Pancreas (tissue), 10 donors: ENCODE data around the gene UBL5. TPM values are rescaled to one million over a fixed set of nuclear protein-coding genes. Genes with fewer than 3 reads are reported as not detected.

Source experiments
- ATAC-seq, 4 donors: fragments of 200-7000 bp; cut with Tn5 transposase; one replicate each; pipeline versions ENCODE4 v1.8.0 to v1.9.1; 2020; ENCODE audit warnings: mild to moderate bottlenecking in 4 of 4, moderate library complexity in 4 of 4
- DNase-seq, 6 donors: peaks; one replicate each; pipeline ENCODE4 v3.0.0-alpha.2; 2020
- FAIRE-seq: peaks from 2 replicates; lab custom pipeline; 2012; peaks lifted over from hg19 to GRCh38; lab: Jason Lieb, UNC
- H3K27ac ChIP-seq, 4 donors: fragments of 200-600 bp; sonication (generic); 1 replicate in 3 of 4; 2 replicates in 1 of 4; pipeline versions ENCODE4 v1.5.0 to v1.8.0; 2020
- H3K27me3 ChIP-seq, 4 donors: fragments of 200-600 bp; one replicate each; pipeline ENCODE4 v1.8.0; 2021
- H3K36me3 ChIP-seq, 3 donors: fragments of 200-600 bp; sonication (generic) in 1 of 3; one replicate each; pipeline versions ENCODE4 v1.5.0 to v1.8.0; 2020 to 2021
- H3K4me1 ChIP-seq, 3 donors: fragments of 200-600 bp; one replicate each; pipeline ENCODE4 v1.8.0; 2021
- H3K4me3 ChIP-seq, 4 donors: fragments of 200-600 bp; sonication (generic) in 2 of 4; one replicate each; pipeline versions ENCODE4 v1.5.0 to v1.8.0; 2020 to 2021
- H3K9me3 ChIP-seq, 4 donors: fragments of 200-600 bp; one replicate each; pipeline ENCODE4 v1.8.0; 2021
- CTCF ChIP-seq, 4 donors: fragments of 200-600 bp; sonication (generic) in 3 of 4; IDR thresholded peaks; one replicate each; pipeline versions ENCODE4 v1.5.0 to v1.8.0; 2021; ENCODE audit warnings: antibody characterized with exemption in 4 of 4
- WGBS, 2 donors: extraction: QIAGEN DNeasy Blood & Tissue Kit; methylation state at CpG; one replicate each; pipeline ENCODE4 v1.1.7; 2013; 5-methylcytosine and 5-hydroxymethylcytosine counted together
- intact Hi-C, 3 donors: fragments of 100-400 bp; cut with DNase I; formaldehyde crosslinking; loops; one replicate each; pipeline versions ENCODE4 v1.11.1 to v1.14.2; 2022
- polyA plus RNA-seq, 2 donors: library from polyadenylated mRNA; stranded (reverse); fragments of 200-250 nt; gene quantifications; one replicate each; pipeline ENCODE4 v1.2.3, GENCODE V29; 2013
- total RNA-seq, 6 donors: library from RNA; stranded (reverse); fragmentation: NEBNext Ultra II Directional in 4 of 6; extraction: Animal tissue kit (Norgen Biotek cat#: 25700) in 4 of 6; gene quantifications; one replicate each; pipeline versions ENCODE4 v1.2.1 to v1.2.4, GENCODE V29; 2021 to 2023
- donor health status: healthy with polysubstance abuse.
- donor health status: DM: no; HTN: no; CAD: no; lungs with moderate emphysema.
- donor health status: DM: no; HTN: no; CAD: no.
- donor health status: control.
- donor health status: control.
- donor health status: Bipolar disorder and iron deficiency.
- donor health status: DM: yes; HTN: yes; CAD: no.
- donor health status: DM: no; HTN: no; CAD: no.
- donor health status: DM: no; HTN: no; CAD: no.
- donor health status: DM: yes; HTN: yes; CAD: no.

UBL5 gene
- total and polyA plus RNA-seq, 8 donors = 57.5 to 440 (median 102) TPM

DNA sequence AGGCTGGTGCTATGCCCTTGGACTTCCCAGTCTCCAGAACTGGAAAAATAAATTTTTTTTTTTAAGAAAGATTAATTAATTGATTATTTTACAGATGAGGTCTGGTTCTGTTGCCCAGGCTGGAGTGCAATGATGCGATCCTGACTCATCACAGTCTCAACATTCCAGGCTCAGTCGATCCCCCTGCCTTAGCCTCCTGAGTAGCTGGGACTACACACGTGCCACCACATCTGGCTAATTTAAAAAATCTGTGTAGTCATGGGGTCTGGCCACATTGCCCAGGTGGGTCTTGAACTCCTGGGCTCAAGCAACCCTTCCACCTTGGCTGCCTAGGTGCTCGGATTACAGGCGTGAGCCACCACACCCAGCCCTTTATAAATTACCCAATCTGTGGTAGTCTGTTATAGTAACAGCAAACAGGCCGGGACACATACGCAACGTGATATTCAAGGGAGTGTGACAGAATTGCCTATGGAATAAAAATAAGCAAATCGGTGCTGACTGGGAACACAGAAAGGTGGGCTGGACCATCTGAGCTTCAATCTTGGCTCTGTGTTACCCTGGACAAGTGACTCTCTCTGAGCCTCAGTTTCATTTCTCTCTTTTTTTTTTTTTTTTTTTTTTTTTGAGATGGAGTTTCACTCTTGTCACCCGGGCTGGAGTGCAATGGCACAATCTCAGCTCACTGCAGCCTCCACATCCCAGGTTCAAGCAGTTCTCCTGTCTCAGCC is 50.2 kb downstream of the UBL5 start:
- Histone ChIP-seq H3K4me1 (no peaks in the 10 kb centered on the region), H3K27me3 (no peaks in the 10 kb centered on the region), H3K4me3 (no peak overlapping the region), H3K9me3 (no peaks in the 10 kb centered on the region), H3K36me3 (no peaks in the 10 kb centered on the region), H3K27ac (no peak overlapping the region)
- TF ChIP-seq CTCF (IDR thresholded peaks at IDR 0.05) = no peak
- ATAC-seq = no peak
- intact Hi-C loops = no loop called here
- WGBS, 2 donors = 92 to 95% methylated on average over 10 of the region's 10 CpGs
- no peak for FAIRE-seq
- no peak for DNase-seq

- DNase-seq (no peak), FAIRE-seq (no peak), ATAC-seq (no peak)
- Histone ChIP-seq H3K27me3 (no peaks in the 10 kb centered on the region), H3K36me3 (no peaks in the 10 kb centered on the region), H3K9me3 (no peaks in the 10 kb centered on the region), H3K27ac (no peak overlapping the region), H3K4me3 (no peak overlapping the region), H3K4me1 (no peaks in the 10 kb centered on the region)
- intact Hi-C loops = no loop called here
- no peak for TF ChIP-seq CTCF (IDR thresholded peaks at IDR 0.05)
- WGBS, 2 donors = 84 to 87% methylated on average over 11 of the region's 11 CpGs
Observed at GRCh38 chr19:9878511-9879196, 50.9 kb downstream of the UBL5 start.

Other genes with a start within 250 kb of the UBL5 start
- gene ZNF121, start 243.4 kb upstream of the UBL5 start, total RNA-seq = 10 to 100 TPM in 5 of 6 donors, 1 to 10 TPM in 1; 9.8 to 17.4 (median 11.1) TPM
- gene ZNF121, start 243.4 kb upstream of the UBL5 start, polyA plus RNA-seq = 1 to 10 TPM; 5.4 to 5.6 TPM
- gene ZNF561, start 206.7 kb upstream of the UBL5 start, total RNA-seq = 10 to 100 TPM; 10.3 to 24.6 (median 17.8) TPM
- gene ZNF561, start 206.7 kb upstream of the UBL5 start, polyA plus RNA-seq = 10 to 100 TPM; 11.7 to 17.0 TPM
- 10 to 100 TPM; 11.5 to 22.4 (median 13.5) TPM for gene ZNF562, start 152.8 kb upstream of the UBL5 start, total RNA-seq
- 1 to 10 TPM; 3.9 to 4.2 TPM for gene ZNF562, start 152.8 kb upstream of the UBL5 start, polyA plus RNA-seq
- 10 to 100 TPM in 1 of 6 donors, 1 to 10 TPM in 5; 2.3 to 10.2 (median 4.0) TPM for gene ZNF846, start 59.2 kb upstream of the UBL5 start, total RNA-seq
- 1 to 10 TPM; 5.1 to 6.1 TPM for gene ZNF846, start 59.2 kb upstream of the UBL5 start, polyA plus RNA-seq
- gene FBXL12, start 8.8 kb upstream of the UBL5 start, total RNA-seq = 10 to 100 TPM in 1 of 6 donors, 1 to 10 TPM in 5; 6.5 to 12.5 (median 7.0) TPM
- gene FBXL12, start 8.8 kb upstream of the UBL5 start, polyA plus RNA-seq = 10 to 100 TPM; 16.6 to 20.5 TPM
- 10 to 100 TPM; 15.1 to 28.4 (median 22.0) TPM for gene PIN1, start 7.4 kb downstream of the UBL5 start, total RNA-seq
- 10 to 100 TPM; 42.4 to 92.8 TPM for gene PIN1, start 7.4 kb downstream of the UBL5 start, polyA plus RNA-seq
- gene OLFM2, start 108.6 kb downstream of the UBL5 start, total RNA-seq = 10 to 100 TPM in 2 of 6 donors, 1 to 10 TPM in 4; 2.4 to 10.6 (median 6.6) TPM
- gene OLFM2, start 108.6 kb downstream of the UBL5 start, polyA plus RNA-seq = 10 to 100 TPM; 12.4 to 27.4 TPM
- 1 to 10 TPM; 1.0 to 4.0 (median 2.0) TPM for gene COL5A3, start 182.6 kb downstream of the UBL5 start, total RNA-seq
- 1 to 10 TPM; 6.4 to 8.7 TPM for gene COL5A3, start 182.6 kb downstream of the UBL5 start, polyA plus RNA-seq
- not detected for gene RDH8, start 185.6 kb downstream of the UBL5 start, total RNA-seq
- not detected for gene RDH8, start 185.6 kb downstream of the UBL5 start, polyA plus RNA-seq